PC-9 (cell line): ENCODE results near the gene RHBDD2.

Source experiments
- EZH2 ChIP-seq: fragments of 200-600 bp; sonication (generic); IDR thresholded peaks from 2 replicates; pipeline ENCODE4 v1.8.0; 2017; ENCODE audit warnings: antibody characterized with exemption, low read depth
- TF ChIP-seq, protein P1 (sequence below): fragments of 200-600 bp; sonication (generic); conservative IDR thresholded peaks from 2 replicates; pipeline ENCODE4 v1.6.1; 2017; ENCODE audit warnings: mixed run types, antibody characterized with exemption, mild to moderate bottlenecking, moderate library complexity

GRCh38 chr7:75892634-75893272 is 13.9 kb downstream of the RHBDD2 start:
- TF ChIP-seq, protein P1, sequence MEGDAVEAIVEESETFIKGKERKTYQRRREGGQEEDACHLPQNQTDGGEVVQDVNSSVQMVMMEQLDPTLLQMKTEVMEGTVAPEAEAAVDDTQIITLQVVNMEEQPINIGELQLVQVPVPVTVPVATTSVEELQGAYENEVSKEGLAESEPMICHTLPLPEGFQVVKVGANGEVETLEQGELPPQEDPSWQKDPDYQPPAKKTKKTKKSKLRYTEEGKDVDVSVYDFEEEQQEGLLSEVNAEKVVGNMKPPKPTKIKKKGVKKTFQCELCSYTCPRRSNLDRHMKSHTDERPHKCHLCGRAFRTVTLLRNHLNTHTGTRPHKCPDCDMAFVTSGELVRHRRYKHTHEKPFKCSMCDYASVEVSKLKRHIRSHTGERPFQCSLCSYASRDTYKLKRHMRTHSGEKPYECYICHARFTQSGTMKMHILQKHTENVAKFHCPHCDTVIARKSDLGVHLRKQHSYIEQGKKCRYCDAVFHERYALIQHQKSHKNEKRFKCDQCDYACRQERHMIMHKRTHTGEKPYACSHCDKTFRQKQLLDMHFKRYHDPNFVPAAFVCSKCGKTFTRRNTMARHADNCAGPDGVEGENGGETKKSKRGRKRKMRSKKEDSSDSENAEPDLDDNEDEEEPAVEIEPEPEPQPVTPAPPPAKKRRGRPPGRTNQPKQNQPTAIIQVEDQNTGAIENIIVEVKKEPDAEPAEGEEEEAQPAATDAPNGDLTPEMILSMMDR = no peak
- no peak for TF ChIP-seq EZH2
